ENCODE measurements around the gene S100A8.

Gene S100A8

DNA sequence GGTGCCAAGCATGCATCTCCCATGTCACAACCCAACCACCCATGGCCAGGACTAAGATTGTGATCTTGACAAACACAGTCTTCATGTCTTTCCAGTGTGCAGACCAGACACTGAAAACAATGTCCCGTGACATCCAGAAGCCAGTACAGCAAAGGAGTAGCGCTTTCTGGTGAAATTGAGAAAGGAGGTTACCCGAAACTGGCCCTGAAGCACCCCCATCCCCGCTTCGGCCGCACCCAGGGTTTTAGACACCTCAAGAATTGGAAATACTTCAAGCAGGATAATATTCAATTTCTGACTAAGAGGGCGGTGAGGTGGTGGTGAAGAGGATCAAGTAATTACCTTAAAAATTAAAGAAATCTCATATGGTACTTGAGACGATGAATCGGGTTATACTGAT lies 10.6 kb upstream of the S100A8 start:
- H3K4me1 ChIP-seq (ENCODE audit: control insufficient read depth in 1 of 2, insufficient read depth in 2 of 2, low read length in 2 of 2), result no peaks in the 10 kb centered on the region
- H3K27ac ChIP-seq (ENCODE audit: low read depth, low read length), result no peak overlapping the region
- H3K9me3 ChIP-seq (ENCODE audit: control insufficient read depth in 1 of 2, low read length in 2 of 2), result no peaks in the 10 kb centered on the region
- H3K36me3 ChIP-seq (ENCODE audit: control insufficient read depth in 1 of 2, insufficient read depth in 2 of 2, low read length in 2 of 2), result no peaks in the 10 kb centered on the region
- peaks cover 0 to 3% of the 10 kb centered on the region in 2 donors for H3K27me3 ChIP-seq (ENCODE audit: control insufficient read depth in 1 of 2, insufficient read depth in 2 of 2, low read length in 2 of 2)
- no peak overlapping the region for H3K4me3 ChIP-seq (ENCODE audit: low read depth in 1 of 2, low read length in 2 of 2)
- no peak overlapping the region for H3K9ac ChIP-seq (ENCODE audit: low read depth in 1 of 2, low read length in 2 of 2)

DNA sequence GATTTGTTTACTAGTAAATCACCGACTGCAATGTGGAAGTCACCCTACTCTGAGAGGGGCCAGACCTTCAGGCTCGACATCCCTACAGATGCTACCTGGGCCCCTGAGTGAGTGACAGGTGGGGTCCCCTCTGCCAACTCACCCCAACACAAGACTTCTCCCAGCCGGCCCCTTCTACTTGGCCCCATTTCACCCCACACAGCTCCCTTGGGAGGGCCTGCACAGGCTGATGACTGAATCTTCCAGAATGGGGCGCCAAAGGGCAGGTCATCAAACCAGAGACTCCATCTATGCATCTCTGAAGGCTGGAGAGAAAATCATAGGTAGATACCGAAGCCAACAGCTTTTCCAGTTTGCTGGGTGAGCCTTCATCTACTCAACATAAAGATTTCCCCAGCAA lies 9.4 kb upstream of the S100A8 start:
- H3K36me3 ChIP-seq (ENCODE audit: control insufficient read depth in 1 of 2, insufficient read depth in 2 of 2, low read length in 2 of 2), result no peaks in the 10 kb centered on the region
- no peaks in the 10 kb centered on the region for H3K4me1 ChIP-seq (ENCODE audit: control insufficient read depth in 1 of 2, insufficient read depth in 2 of 2, low read length in 2 of 2)
- no peaks in the 10 kb centered on the region for H3K9me3 ChIP-seq (ENCODE audit: control insufficient read depth in 1 of 2, low read length in 2 of 2)
- no peak overlapping the region for H3K27ac ChIP-seq (ENCODE audit: low read depth, low read length)
- no peak overlapping the region for H3K4me3 ChIP-seq (ENCODE audit: low read depth in 1 of 2, low read length in 2 of 2)
- H3K27me3 ChIP-seq (ENCODE audit: control insufficient read depth in 1 of 2, insufficient read depth in 2 of 2, low read length in 2 of 2), result no peaks in the 10 kb centered on the region
- no peak overlapping the region for H3K9ac ChIP-seq (ENCODE audit: low read depth in 1 of 2, low read length in 2 of 2)

DNA sequence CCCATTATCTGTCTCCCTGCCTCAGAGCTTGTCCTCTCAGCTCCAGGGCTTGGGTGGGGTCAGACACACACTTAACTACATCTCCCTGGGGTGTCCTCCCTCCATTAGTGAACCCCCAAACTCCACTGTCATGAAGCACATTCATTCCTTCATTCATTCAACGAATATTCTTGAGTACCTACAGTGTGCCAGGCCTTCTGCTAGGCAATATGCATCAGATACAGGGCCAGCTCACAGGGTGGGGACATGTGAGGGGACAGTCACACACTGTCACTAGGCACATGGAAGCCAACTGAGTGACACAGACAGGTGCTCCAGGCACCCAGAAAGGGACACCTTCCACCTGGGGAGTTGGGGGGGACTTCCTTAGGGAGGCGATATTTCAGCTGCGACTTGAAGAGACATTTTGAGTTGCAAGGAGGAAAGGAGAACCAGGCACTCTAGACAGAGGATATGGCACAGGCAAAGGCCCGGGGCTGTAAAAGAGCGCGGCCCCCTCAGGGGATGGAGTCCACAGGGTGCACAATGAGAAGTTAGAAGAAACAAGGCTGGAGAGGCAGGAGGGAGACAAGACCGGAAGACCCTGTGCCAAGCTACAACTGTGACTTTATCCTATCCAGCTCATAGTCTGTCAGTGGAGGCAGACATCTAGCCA lies 8.7 kb upstream of the S100A8 start:
- Histone ChIP-seq H3K4me1 (ENCODE audit: control insufficient read depth in 1 of 2, insufficient read depth in 2 of 2, low read length in 2 of 2) (no peaks in the 10 kb centered on the region), H3K9me3 (ENCODE audit: control insufficient read depth in 1 of 2, low read length in 2 of 2) (no peaks in the 10 kb centered on the region), H3K27me3 (ENCODE audit: control insufficient read depth in 1 of 2, insufficient read depth in 2 of 2, low read length in 2 of 2) (no peaks in the 10 kb centered on the region), H3K4me3 (ENCODE audit: low read depth in 1 of 2, low read length in 2 of 2) (no peak overlapping the region), H3K36me3 (ENCODE audit: control insufficient read depth in 1 of 2, insufficient read depth in 2 of 2, low read length in 2 of 2) (no peaks in the 10 kb centered on the region), H3K9ac (ENCODE audit: low read depth in 1 of 2, low read length in 2 of 2) (no peak overlapping the region), H3K27ac (ENCODE audit: low read depth, low read length) (no peak overlapping the region)

DNA sequence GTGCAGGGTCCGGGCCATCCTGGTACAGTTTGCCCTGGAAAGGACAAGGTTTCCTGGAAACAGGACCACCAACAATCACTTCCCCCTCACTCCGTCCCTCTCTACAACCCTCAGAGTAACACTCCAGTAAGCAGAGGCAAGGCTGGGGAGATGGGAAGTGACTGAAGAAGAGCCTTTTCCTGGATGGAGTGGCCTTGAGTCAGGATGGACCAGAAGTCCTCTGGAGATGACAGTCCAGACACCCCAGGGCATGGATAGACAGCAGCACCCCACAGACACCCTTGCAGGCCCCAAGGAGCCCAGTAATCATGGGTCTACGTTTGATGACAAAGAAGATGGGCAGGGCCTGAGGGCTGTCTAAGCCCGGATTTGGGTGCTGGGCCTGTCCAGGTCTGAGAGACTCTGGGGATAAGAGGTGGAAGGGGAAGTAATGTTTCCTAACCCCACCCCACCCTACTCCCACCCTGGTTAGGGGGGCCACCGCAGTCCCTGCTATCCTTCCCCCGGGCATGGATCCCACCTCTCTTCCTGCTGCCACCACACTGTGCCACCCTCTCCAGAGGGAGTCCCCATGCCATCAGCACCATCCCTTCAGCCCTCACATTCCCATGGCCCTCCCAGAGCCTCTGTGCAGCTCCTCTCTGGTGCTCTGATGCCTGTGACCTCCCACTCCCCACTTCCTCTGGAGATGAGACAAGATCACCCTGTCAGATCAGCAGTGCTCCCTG lies 7.2 kb upstream of the S100A8 start:
- H3K4me1 ChIP-seq (ENCODE audit: control insufficient read depth in 1 of 2, insufficient read depth in 2 of 2, low read length in 2 of 2), result no peaks in the 10 kb centered on the region

DNA sequence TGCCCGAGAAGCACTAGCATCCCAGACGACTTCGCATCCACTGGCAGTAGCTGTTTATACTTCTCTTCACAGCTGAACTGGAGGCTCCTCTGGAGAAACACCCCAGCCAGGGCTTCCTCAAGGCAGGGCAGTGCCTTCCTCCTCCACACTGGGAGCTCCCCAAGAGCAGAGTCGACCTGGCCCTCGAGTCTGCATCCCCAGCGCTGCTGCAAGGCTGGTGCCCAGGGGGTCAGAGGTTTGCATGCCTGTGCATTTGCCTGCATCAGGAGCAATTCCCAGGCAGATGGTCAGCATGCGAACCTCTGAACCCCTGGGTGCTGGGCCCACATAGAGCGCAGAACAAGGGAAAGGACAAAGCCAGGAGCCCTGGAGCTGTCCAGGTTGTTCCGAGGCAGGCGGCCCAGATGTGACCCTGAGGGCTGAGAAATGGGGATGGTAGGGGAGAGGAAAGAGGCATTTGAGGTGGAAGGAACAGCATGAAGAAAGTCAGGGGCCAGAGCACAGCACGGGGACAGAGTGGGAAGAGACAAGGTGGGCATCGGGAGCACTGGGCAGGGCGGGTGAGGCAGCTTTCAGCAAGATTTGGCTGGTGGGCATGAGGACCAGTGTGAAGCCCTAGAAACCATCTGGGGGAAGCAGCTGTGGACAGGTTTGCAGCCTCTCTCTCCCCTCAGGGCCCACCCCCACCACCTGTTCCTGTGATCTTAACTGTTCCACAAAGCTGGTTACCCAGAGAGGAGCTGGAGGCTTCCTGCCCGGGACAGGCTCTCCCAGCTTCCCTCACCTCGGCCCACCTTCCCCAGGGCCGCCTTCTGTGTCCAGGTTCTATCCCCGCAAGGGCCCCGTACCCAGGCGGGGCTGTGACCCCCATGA lies 6.4 kb upstream of the S100A8 start:
- no peak overlapping the region for H3K4me3 ChIP-seq (ENCODE audit: low read depth in 1 of 2, low read length in 2 of 2)
- peaks cover 0 to 3% of the 10 kb centered on the region in 2 donors for H3K27me3 ChIP-seq (ENCODE audit: control insufficient read depth in 1 of 2, insufficient read depth in 2 of 2, low read length in 2 of 2)
- H3K4me1 ChIP-seq (ENCODE audit: control insufficient read depth in 1 of 2, insufficient read depth in 2 of 2, low read length in 2 of 2), result no peaks in the 10 kb centered on the region
- no peaks in the 10 kb centered on the region for H3K36me3 ChIP-seq (ENCODE audit: control insufficient read depth in 1 of 2, insufficient read depth in 2 of 2, low read length in 2 of 2)
- no peaks in the 10 kb centered on the region for H3K9me3 ChIP-seq (ENCODE audit: control insufficient read depth in 1 of 2, low read length in 2 of 2)
- no peak overlapping the region for H3K27ac ChIP-seq (ENCODE audit: low read depth, low read length)
- no peak overlapping the region for H3K9ac ChIP-seq (ENCODE audit: low read depth in 1 of 2, low read length in 2 of 2)

More for the DNA sequence above, 7.2 kb upstream of the S100A8 start:
- Histone ChIP-seq H3K27me3 (ENCODE audit: control insufficient read depth in 1 of 2, insufficient read depth in 2 of 2, low read length in 2 of 2) (peaks cover 0 to 3% of the 10 kb centered on the region in 2 donors), H3K9ac (ENCODE audit: low read depth in 1 of 2, low read length in 2 of 2) (no peak overlapping the region), H3K4me3 (ENCODE audit: low read depth in 1 of 2, low read length in 2 of 2) (no peak overlapping the region), H3K9me3 (ENCODE audit: control insufficient read depth in 1 of 2, low read length in 2 of 2) (no peaks in the 10 kb centered on the region), H3K27ac (ENCODE audit: low read depth, low read length) (no peak overlapping the region), H3K36me3 (ENCODE audit: control insufficient read depth in 1 of 2, insufficient read depth in 2 of 2, low read length in 2 of 2) (no peaks in the 10 kb centered on the region)

DNA sequence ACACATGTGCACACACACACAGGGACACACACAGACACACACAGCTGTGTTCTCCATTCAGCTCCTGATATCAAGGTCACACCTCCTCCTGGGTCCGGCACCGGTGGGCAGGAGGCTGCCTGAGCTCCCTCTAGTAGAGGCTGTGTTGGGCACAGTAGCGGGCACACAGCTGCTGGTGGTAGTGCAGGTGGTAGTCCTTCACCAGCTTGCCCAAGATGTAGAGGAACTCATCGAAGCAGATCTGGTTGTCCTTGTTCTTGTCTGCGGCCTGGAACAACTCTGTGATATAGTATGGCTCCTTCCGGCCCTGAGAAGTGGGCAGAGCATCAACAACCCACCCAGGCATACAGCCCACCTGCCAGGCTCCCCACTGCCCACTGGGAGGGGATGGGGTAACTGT lies 5.6 kb upstream of the S100A8 start:
- Histone ChIP-seq H3K27ac (ENCODE audit: low read depth, low read length) (no peak overlapping the region), H3K4me1 (ENCODE audit: control insufficient read depth in 1 of 2, insufficient read depth in 2 of 2, low read length in 2 of 2) (no peaks in the 10 kb centered on the region), H3K4me3 (ENCODE audit: low read depth in 1 of 2, low read length in 2 of 2) (no peak overlapping the region), H3K9ac (ENCODE audit: low read depth in 1 of 2, low read length in 2 of 2) (no peak overlapping the region), H3K27me3 (ENCODE audit: control insufficient read depth in 1 of 2, insufficient read depth in 2 of 2, low read length in 2 of 2) (peaks cover 0 to 3% of the 10 kb centered on the region in 2 donors), H3K36me3 (ENCODE audit: control insufficient read depth in 1 of 2, insufficient read depth in 2 of 2, low read length in 2 of 2) (no peaks in the 10 kb centered on the region), H3K9me3 (ENCODE audit: control insufficient read depth in 1 of 2, low read length in 2 of 2) (no peaks in the 10 kb centered on the region)

DNA sequence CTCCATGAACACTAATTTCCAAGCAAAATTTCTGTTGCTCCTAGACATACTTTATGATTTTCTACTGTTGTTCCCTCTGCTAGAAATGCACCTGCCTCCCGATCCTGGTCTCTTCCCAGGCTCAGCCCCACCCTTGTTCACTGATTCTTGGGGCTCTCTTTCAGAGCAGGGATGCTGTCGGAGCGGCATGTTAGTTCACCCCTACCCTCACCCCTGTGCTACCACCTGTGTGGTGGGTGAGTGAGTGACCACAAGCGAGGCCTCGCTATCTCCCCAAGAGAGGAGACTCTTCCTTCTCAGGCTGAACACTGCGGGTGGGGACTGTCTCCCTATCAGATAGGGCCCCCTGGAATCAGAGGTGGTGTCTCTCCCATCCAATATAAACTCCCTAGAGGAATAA lies 4.9 kb upstream of the S100A8 start:
- H3K27me3 ChIP-seq (ENCODE audit: control insufficient read depth in 1 of 2, insufficient read depth in 2 of 2, low read length in 2 of 2), result peaks cover 0 to 3% of the 10 kb centered on the region in 2 donors

DNA sequence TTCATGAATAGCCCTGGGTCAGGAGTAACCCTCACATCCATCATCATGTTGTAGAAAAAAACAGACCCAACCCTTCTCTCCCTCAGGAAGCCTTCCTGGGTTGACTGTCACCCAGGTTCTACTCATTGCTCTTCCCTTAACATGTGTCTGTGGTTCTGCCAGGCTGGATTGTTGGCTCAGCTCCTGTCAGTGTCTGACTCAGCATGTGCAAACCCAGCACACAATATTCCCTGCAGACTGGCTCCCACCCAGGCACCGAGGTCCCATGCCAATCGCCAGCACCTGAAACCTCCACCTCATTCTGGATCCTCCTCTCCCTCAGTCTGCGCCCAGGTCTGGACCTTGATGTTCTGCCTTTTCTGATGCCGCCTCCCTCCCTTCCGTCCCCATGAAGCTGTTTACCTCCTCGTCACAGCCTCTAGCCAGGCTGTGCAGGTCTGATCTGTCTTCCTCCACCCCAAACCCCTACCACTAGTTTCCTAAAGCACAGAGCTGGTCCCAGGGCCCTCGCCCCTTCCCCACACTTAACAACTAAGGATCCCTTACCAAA lies 4.3 kb upstream of the S100A8 start:
- Histone ChIP-seq H3K9ac (ENCODE audit: low read depth in 1 of 2, low read length in 2 of 2) (no peak overlapping the region), H3K4me3 (ENCODE audit: low read depth in 1 of 2, low read length in 2 of 2) (no peak overlapping the region), H3K36me3 (ENCODE audit: control insufficient read depth in 1 of 2, insufficient read depth in 2 of 2, low read length in 2 of 2) (no peaks in the 10 kb centered on the region), H3K27me3 (ENCODE audit: control insufficient read depth in 1 of 2, insufficient read depth in 2 of 2, low read length in 2 of 2) (peaks cover 0 to 3% of the 10 kb centered on the region in 2 donors), H3K9me3 (ENCODE audit: control insufficient read depth in 1 of 2, low read length in 2 of 2) (no peaks in the 10 kb centered on the region), H3K4me1 (ENCODE audit: control insufficient read depth in 1 of 2, insufficient read depth in 2 of 2, low read length in 2 of 2) (no peaks in the 10 kb centered on the region), H3K27ac (ENCODE audit: low read depth, low read length) (no peak overlapping the region)

More for the DNA sequence above, 4.9 kb upstream of the S100A8 start:
- H3K9me3 ChIP-seq (ENCODE audit: control insufficient read depth in 1 of 2, low read length in 2 of 2), result no peaks in the 10 kb centered on the region
- H3K36me3 ChIP-seq (ENCODE audit: control insufficient read depth in 1 of 2, insufficient read depth in 2 of 2, low read length in 2 of 2), result no peaks in the 10 kb centered on the region
- no peak overlapping the region for H3K4me3 ChIP-seq (ENCODE audit: low read depth in 1 of 2, low read length in 2 of 2)
- H3K4me1 ChIP-seq (ENCODE audit: control insufficient read depth in 1 of 2, insufficient read depth in 2 of 2, low read length in 2 of 2), result no peaks in the 10 kb centered on the region
- H3K9ac ChIP-seq (ENCODE audit: low read depth in 1 of 2, low read length in 2 of 2), result no peak overlapping the region
- H3K27ac ChIP-seq (ENCODE audit: low read depth, low read length), result no peak overlapping the region

DNA sequence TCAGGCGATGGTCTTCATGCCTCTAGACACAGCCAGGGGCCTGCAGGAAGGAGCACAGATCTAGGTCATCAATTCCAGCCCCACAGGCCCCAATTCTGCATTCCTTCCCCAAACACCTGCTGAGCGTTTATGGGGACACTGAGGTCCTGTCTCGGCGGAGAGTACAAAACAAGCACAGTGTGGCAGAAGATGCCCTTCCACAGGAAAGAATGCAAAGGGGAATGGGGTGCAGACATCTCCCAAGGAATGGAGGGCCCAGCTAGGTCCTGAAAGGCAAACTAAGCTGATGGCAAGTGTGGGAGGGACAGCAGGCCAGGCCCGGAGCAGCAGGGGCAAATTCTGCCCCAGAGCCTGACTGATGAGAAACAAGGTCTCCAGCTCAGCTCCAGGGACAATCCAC lies 3.5 kb upstream of the S100A8 start:
- no peaks in the 10 kb centered on the region for H3K4me1 ChIP-seq (ENCODE audit: control insufficient read depth in 1 of 2, insufficient read depth in 2 of 2, low read length in 2 of 2)
- no peaks in the 10 kb centered on the region for H3K36me3 ChIP-seq (ENCODE audit: control insufficient read depth in 1 of 2, insufficient read depth in 2 of 2, low read length in 2 of 2)
- no peaks in the 10 kb centered on the region for H3K9me3 ChIP-seq (ENCODE audit: control insufficient read depth in 1 of 2, low read length in 2 of 2)
- H3K4me3 ChIP-seq (ENCODE audit: low read depth in 1 of 2, low read length in 2 of 2), result no peak overlapping the region
- peaks cover 0 to 3% of the 10 kb centered on the region in 2 donors for H3K27me3 ChIP-seq (ENCODE audit: control insufficient read depth in 1 of 2, insufficient read depth in 2 of 2, low read length in 2 of 2)
- H3K9ac ChIP-seq (ENCODE audit: low read depth in 1 of 2, low read length in 2 of 2), result no peak overlapping the region
- H3K27ac ChIP-seq (ENCODE audit: low read depth, low read length), result no peak overlapping the region

DNA sequence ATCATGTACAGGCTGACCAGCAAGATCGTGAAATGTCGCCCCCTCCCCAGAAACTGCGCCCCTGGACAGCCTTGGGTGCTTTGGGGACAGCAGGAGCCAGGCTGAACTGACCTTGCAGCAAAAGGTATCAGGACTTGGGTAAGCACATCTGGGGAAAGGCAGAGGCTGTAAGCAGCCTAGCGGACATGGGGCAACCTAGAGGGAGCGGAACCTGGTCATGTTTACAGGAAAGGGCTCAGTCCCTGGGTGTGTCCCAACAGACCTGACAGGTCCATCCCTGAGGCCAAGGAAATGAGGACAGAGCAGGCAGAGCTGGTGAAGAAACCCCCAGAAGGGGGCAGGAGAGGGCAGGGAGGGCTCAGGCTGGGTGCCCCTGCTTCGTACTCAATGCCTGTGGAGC lies 3.1 kb upstream of the S100A8 start:
- H3K27ac ChIP-seq (ENCODE audit: low read depth, low read length), result no peak overlapping the region
- peaks cover 0 to 3% of the 10 kb centered on the region in 2 donors for H3K27me3 ChIP-seq (ENCODE audit: control insufficient read depth in 1 of 2, insufficient read depth in 2 of 2, low read length in 2 of 2)
- H3K36me3 ChIP-seq (ENCODE audit: control insufficient read depth in 1 of 2, insufficient read depth in 2 of 2, low read length in 2 of 2), result no peaks in the 10 kb centered on the region
- H3K9ac ChIP-seq (ENCODE audit: low read depth in 1 of 2, low read length in 2 of 2), result no peak overlapping the region
- H3K9me3 ChIP-seq (ENCODE audit: control insufficient read depth in 1 of 2, low read length in 2 of 2), result no peaks in the 10 kb centered on the region
- no peaks in the 10 kb centered on the region for H3K4me1 ChIP-seq (ENCODE audit: control insufficient read depth in 1 of 2, insufficient read depth in 2 of 2, low read length in 2 of 2)
- H3K4me3 ChIP-seq (ENCODE audit: low read depth in 1 of 2, low read length in 2 of 2), result no peak overlapping the region

Measured in duodenal mucosa (tissue), 2 donors.